Keratinocyte (primary cell): ENCODE measurements around the gene METRNL.

ENCODE experiments used
- EZH2 ChIP-seq: IDR thresholded peaks from one replicate; pipeline ENCODE4 v1.6.1; 2012; ENCODE audit warnings: inconsistent platforms, mild to moderate bottlenecking, low read length, moderate library complexity
- TF ChIP-seq, protein P1 (sequence below), 3 experiments: IDR thresholded peaks in 1 of 3; conservative IDR thresholded peaks in 1 of 3; optimal IDR thresholded peaks in 1 of 3; 2 replicates in 2 of 3; 3 replicates in 1 of 3; pipeline versions ENCODE3 to v1.5.1; 2011; ENCODE audit warnings: low read length in 3 of 3, mild to moderate bottlenecking in 3 of 3, moderate library complexity in 2 of 3, control low read depth in 1 of 3, inconsistent platforms in 1 of 3; ENCODE audit not compliant: insufficient read depth in 2 of 3; ENCODE audit errors: extremely low read depth in 1 of 3

DNA sequence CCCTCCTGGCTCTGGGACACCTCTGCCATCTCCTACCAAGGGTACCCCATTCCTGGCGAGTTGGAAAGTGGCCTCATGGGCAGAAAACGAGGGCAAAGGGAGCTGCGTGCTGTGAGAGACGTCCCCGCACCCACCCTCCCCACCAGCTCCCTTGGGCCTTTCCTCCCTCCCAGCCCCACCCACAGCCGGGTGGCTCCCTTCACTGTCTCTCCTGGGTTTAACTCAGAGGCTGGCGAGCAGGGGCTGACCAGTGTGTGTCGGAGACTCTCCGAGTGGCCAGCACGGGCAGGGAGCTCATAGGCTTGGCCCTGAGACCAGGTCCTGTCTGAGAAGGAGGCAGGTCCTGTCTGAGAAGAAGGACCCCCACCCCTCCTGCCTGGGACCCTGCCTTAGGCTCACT, 26.1 kb downstream of the METRNL start:
- TF ChIP-seq, protein P1, sequence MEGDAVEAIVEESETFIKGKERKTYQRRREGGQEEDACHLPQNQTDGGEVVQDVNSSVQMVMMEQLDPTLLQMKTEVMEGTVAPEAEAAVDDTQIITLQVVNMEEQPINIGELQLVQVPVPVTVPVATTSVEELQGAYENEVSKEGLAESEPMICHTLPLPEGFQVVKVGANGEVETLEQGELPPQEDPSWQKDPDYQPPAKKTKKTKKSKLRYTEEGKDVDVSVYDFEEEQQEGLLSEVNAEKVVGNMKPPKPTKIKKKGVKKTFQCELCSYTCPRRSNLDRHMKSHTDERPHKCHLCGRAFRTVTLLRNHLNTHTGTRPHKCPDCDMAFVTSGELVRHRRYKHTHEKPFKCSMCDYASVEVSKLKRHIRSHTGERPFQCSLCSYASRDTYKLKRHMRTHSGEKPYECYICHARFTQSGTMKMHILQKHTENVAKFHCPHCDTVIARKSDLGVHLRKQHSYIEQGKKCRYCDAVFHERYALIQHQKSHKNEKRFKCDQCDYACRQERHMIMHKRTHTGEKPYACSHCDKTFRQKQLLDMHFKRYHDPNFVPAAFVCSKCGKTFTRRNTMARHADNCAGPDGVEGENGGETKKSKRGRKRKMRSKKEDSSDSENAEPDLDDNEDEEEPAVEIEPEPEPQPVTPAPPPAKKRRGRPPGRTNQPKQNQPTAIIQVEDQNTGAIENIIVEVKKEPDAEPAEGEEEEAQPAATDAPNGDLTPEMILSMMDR (optimal IDR thresholded peaks at IDR 0.05 in 1 of 3, IDR thresholded peaks at IDR 0.05 in 1 of 3, conservative IDR thresholded peaks at IDR 0.05 in 1 of 3; ENCODE audit: extremely low read depth in 1 of 3, insufficient read depth in 2 of 3, low read length in 3 of 3), result no peak
- TF ChIP-seq EZH2, result no peak
